ENCODE measurements around the gene SAMD11. TPM values are rescaled to one million over a fixed set of nuclear protein-coding genes. Genes with fewer than 3 reads are reported as not detected.

Gene SAMD11
- total and polyA plus RNA-seq, 10 of the 15 experiments (the other 5 are each of a cell fraction or from before 2014, with no cell fraction given): 0.04 to 0.31 (median 0.19) TPM; not detected in 6

- Histone ChIP-seq H3K4me2 (ENCODE audit: control insufficient read depth, insufficient read depth) (peak overlapping the region; percentile 21), H3K27ac (ENCODE audit: control insufficient read depth, insufficient read depth) (peak overlapping the region; percentile 13), H4K20me1 (ENCODE audit: control insufficient read depth, insufficient read depth) (no peaks in the 10 kb centered on the region), H2AFZ (ENCODE audit: control insufficient read depth, low read depth, low read length) (no peak overlapping the region), H3K9me3 (replicated peaks; ENCODE audit: control insufficient read depth, insufficient read depth, low read length) (peaks cover 3% of the 10 kb centered on the region; the same call in 2 of the 3 replicates), H3K4me3 (no peak overlapping the region), H3K4me1 (ENCODE audit: control insufficient read depth, insufficient read depth, low read length) (peaks cover 20% of the 10 kb centered on the region), H3K36me3 (ENCODE audit: control insufficient read depth in 2 of 2, insufficient read depth in 2 of 2, low read length in 1 of 2) (no peaks in the 10 kb centered on the region), H3K9ac (ENCODE audit: control insufficient read depth, insufficient read depth, low read length) (no peak overlapping the region), H3K27me3 (replicated peaks in 1 of 2; ENCODE audit: control insufficient read depth in 2 of 2, insufficient read depth in 2 of 2, low read length in 1 of 2) (peaks cover 0 to 4% of the 10 kb centered on the region in 2 experiments; a peak in 1 of 4 replicates), H3K79me2 (ENCODE audit: control insufficient read depth, insufficient read depth, low read length) (no peaks in the 10 kb centered on the region)
- WGBS (ENCODE audit: insufficient coverage, insufficient replicate concordance, low lambda C conversion rate, missing lambda C conversion rate): 7% methylated on average over 7 of the region's 7 CpGs
- ChIA-PET RAD21 (ENCODE audit: unreplicated experiment) (interaction anchor here (0.6 to 1.7 kb wide), 8 partner anchors 8 to 86 kb away, joined by 3 to 7 read pairs (median 3); partner anchors contain the start of genes AGRN and ISG15), POLR2A (interaction anchor here (0.8 to 2.4 kb wide), 8 partner anchors 9 to 72 kb away, joined by 3 to 11 read pairs (median 4); partner anchors contain the start of gene ISG15), CTCF (interaction anchor here (1.0 to 4.7 kb wide), 7 partner anchors 9 to 71 kb away, joined by 3 to 34 read pairs (median 6); partner anchors contain the start of gene ISG15), SMC1A (ENCODE audit: uncharacterized antibody, unreplicated experiment) (interaction anchor here (0.9 to 2.2 kb wide), 7 partner anchors 10 to 238 kb away, joined by 3 to 8 read pairs (median 4); partner anchors contain the start of gene ISG15)
- ATAC-seq (peak; percentile 82), FAIRE-seq (peak; percentile 18), DNase-seq (ENCODE audit: low read depth, low spot score) (peak; percentile 38)
- in situ Hi-C loops (cut with MboI) (no loop called here), intact Hi-C loops (cut with micrococcal nuclease; ENCODE audit: unreplicated experiment) (no loop called here)
- BruUV-seq (replicated peaks): no TSS peak
- TF ChIP-seq RCOR1 (conservative IDR thresholded peaks at IDR 0.05; ENCODE audit: low read depth, low read length): no peak
- no peak for TF ChIP-seq RAD51 (IDR thresholded peaks at IDR 0.05)
- no peak for TF ChIP-seq CEBPB (IDR thresholded peaks at IDR 0.05; ENCODE audit: borderline replicate concordance in 1 of 2, low read depth in 2 of 2, low read length in 2 of 2)
- TF ChIP-seq RELB (IDR thresholded peaks at IDR 0.05; ENCODE audit: low read depth): peak; percentile 63; the same call in 1 of the 2 replicates
- no peak for TF ChIP-seq MAX (IDR thresholded peaks at IDR 0.05; ENCODE audit: low read depth, low read length)
- TF ChIP-seq ZSCAN29 (IDR thresholded peaks at IDR 0.05): no peak
- TF ChIP-seq NRF1 (conservative IDR thresholded peaks at IDR 0.05; ENCODE audit: low read depth, low read length): no peak
- TF ChIP-seq DPF2 (IDR thresholded peaks at IDR 0.05): peak; percentile 66; the same call in 1 of the 2 replicates
- TF ChIP-seq POLR2AphosphoS5 (IDR thresholded peaks at IDR 0.05; ENCODE audit: low read length): no peak
- no peak for TF ChIP-seq SMAD5 (IDR thresholded peaks at IDR 0.05; ENCODE audit: low read depth)
- TF ChIP-seq GABPA (IDR thresholded peaks at IDR 0.05; ENCODE audit: low read depth): no peak
- TF ChIP-seq IRF5 (IDR thresholded peaks at IDR 0.05; ENCODE audit: borderline replicate concordance): no peak
- peak; percentile 84; the same call in 1 of the 2 replicates for TF ChIP-seq ZNF217 (IDR thresholded peaks at IDR 0.05)
- TF ChIP-seq SKIL (IDR thresholded peaks at IDR 0.05; ENCODE audit: low read depth, poor library complexity, severe bottlenecking): peak; percentile 56
- TF ChIP-seq IKZF2 (IDR thresholded peaks at IDR 0.05): peak; percentile 73; a peak in 3 of 4 replicates
- no peak for TF ChIP-seq BACH1 (IDR thresholded peaks at IDR 0.05; ENCODE audit: borderline replicate concordance)
- TF ChIP-seq ETV6 (conservative IDR thresholded peaks at IDR 0.05 in 1 of 2, IDR thresholded peaks at IDR 0.05 in 1 of 2; ENCODE audit: borderline replicate concordance in 1 of 2, low read depth in 1 of 2): no peak
- peak; percentile 42; the same call in 1 of the 2 replicates for TF ChIP-seq NBN (IDR thresholded peaks at IDR 0.05)
Observed at GRCh38 chr1:992362-992761, 68.6 kb downstream of the SAMD11 start.
